H1 (cell line): ENCODE results near the gene POM121L2. TPM values are rescaled to one million over a fixed set of nuclear protein-coding genes. Genes with fewer than 3 reads are reported as not detected.
A peak's percentile ranks its signal among the peaks of the same experiment; 100 is the strongest.

Experiments used
- CTCF ChIA-PET: fragments of 300-600 bp; sonication (Branson Sonifier 250); formaldehyde crosslinking; loops from one replicate; lab custom pipeline; 2021; ENCODE audit not compliant: partially characterized antibody; lab: Charles Lee
- POLR2A ChIA-PET: fragments of 300-600 bp; sonication (Branson Sonifier 250); formaldehyde crosslinking; loops from one replicate; lab custom pipeline; 2021; ENCODE audit warnings: inconsistent platforms; ENCODE audit not compliant: partially characterized antibody; lab: Charles Lee
- DNase-seq, 2 experiments: peaks; one replicate each; pipeline versions ENCODE4 v3.0.0 to v3.0.0-alpha.2; 2010 to 2022; ENCODE audit warnings: low spot score in 2 of 2, low read depth in 1 of 2, mixed read lengths in 1 of 2
- FAIRE-seq: peaks from 2 replicates; lab custom pipeline; 2011; peaks lifted over from hg19 to GRCh38; lab: Jason Lieb, UNC
- H2AFZ ChIP-seq: 2 replicates; pipeline ENCODE4 v1.8.1; 2012; ENCODE audit warnings: low read length, inconsistent platforms
- H2AK5ac ChIP-seq: 2 replicates; pipeline ENCODE4 v1.6.1; 2013; ENCODE audit warnings: low read depth, low read length
- H2BK120ac ChIP-seq: replicated peaks from 2 replicates; pipeline ENCODE3; 2013; ENCODE audit warnings: low read depth, low read length, inconsistent platforms
- H2BK12ac ChIP-seq: 2 replicates; pipeline ENCODE4 v1.6.1; 2013; ENCODE audit warnings: low read depth, low read length
- H2BK15ac ChIP-seq: 2 replicates; pipeline ENCODE4 v1.6.1; 2013; ENCODE audit warnings: low read length
- H2BK20ac ChIP-seq: 2 replicates; pipeline ENCODE4 v1.6.1; 2013; ENCODE audit warnings: low read length
- H2BK5ac ChIP-seq: 2 replicates; pipeline ENCODE4 v1.6.1; 2013; ENCODE audit warnings: low read depth, low read length
- H3K14ac ChIP-seq: 2 replicates; pipeline ENCODE4 v1.6.1; 2013; ENCODE audit warnings: inconsistent platforms; ENCODE audit not compliant: insufficient read length
- H3K18ac ChIP-seq: 2 replicates; pipeline ENCODE4 v1.6.1; 2013; ENCODE audit warnings: low read length; ENCODE audit errors: extremely low read depth
- H3K23ac ChIP-seq: 2 replicates; pipeline ENCODE4 v1.6.1; 2013; ENCODE audit warnings: inconsistent platforms; ENCODE audit not compliant: insufficient read length
- H3K23me2 ChIP-seq: 2 replicates; pipeline ENCODE4 v1.6.1; 2013; ENCODE audit warnings: low read depth, low read length
- H3K27ac ChIP-seq: 2 replicates; pipeline ENCODE4 v1.6.1; 2011; ENCODE audit warnings: low read depth, low read length, inconsistent platforms
- H3K27me3 ChIP-seq, 4 experiments: replicated peaks in 1 of 4; 1 replicate in 1 of 4; 2 replicates in 3 of 4; pipeline versions ENCODE4 v1.6.1 to v1.8.1; 2011 to 2013; ENCODE audit warnings: low read length in 3 of 4, mild to moderate bottlenecking in 3 of 4, inconsistent platforms in 2 of 4, mixed read lengths in 2 of 4, moderate library complexity in 1 of 4; ENCODE audit not compliant: control insufficient read depth in 3 of 4, insufficient read depth in 3 of 4; ENCODE audit errors: extremely low read depth in 1 of 4
- H3K36me3 ChIP-seq, 4 experiments: 2 replicates each; pipeline versions ENCODE4 v1.6.1 to v1.8.1; 2011 to 2013; ENCODE audit warnings: mild to moderate bottlenecking in 4 of 4, low read length in 3 of 4, moderate library complexity in 2 of 4, control low read depth in 1 of 4, inconsistent platforms in 1 of 4; ENCODE audit not compliant: insufficient read depth in 4 of 4, control insufficient read depth in 2 of 4
- H3K4ac ChIP-seq: replicated peaks from 2 replicates; pipeline ENCODE3; 2013; ENCODE audit warnings: low read length, low read depth, mixed read lengths, inconsistent platforms; ENCODE audit not compliant: insufficient read length
- H3K4me1 ChIP-seq, 4 experiments: replicated peaks in 1 of 4; 1 replicate in 1 of 4; 2 replicates in 3 of 4; pipeline versions ENCODE4 v1.6.1 to v1.8.1; 2011 to 2013; ENCODE audit warnings: low read length in 3 of 4, inconsistent platforms in 2 of 4, mixed read lengths in 1 of 4; ENCODE audit not compliant: insufficient read depth in 4 of 4, control insufficient read depth in 3 of 4
- H3K4me2 ChIP-seq, 2 experiments: 2 replicates each; pipeline versions ENCODE4 v1.6.1 to v1.8.1; 2011 to 2013; ENCODE audit warnings: low read depth in 2 of 2, low read length in 2 of 2, control low read depth in 1 of 2, inconsistent platforms in 1 of 2, mild to moderate bottlenecking in 1 of 2; ENCODE audit not compliant: insufficient read depth in 1 of 2
- H3K4me3 ChIP-seq, 4 experiments: fragments of 200-600, 300-600 bp in 1 of 4; sonication (generic), shearing (Covaris generic), sonication (Bioruptor Twin) in 1 of 4; 2 replicates each; pipeline versions ENCODE4 v1.5.1 to v1.8.1; 2011 to 2016; ENCODE audit warnings: low read length in 4 of 4, low read depth in 3 of 4, control low read depth in 2 of 4, inconsistent platforms in 2 of 4, mild to moderate bottlenecking in 2 of 4, mixed read lengths in 1 of 4, moderate library complexity in 1 of 4; ENCODE audit not compliant: insufficient read depth in 2 of 4; ENCODE audit errors: extremely low read depth in 1 of 4
- H3K56ac ChIP-seq: replicated peaks from 2 replicates; pipeline ENCODE3; 2013; ENCODE audit warnings: low read depth, mild to moderate bottlenecking, mixed read lengths, low read length, inconsistent platforms; ENCODE audit not compliant: insufficient read length
- H3K79me1 ChIP-seq: 2 replicates; pipeline ENCODE4 v1.6.1; 2013; ENCODE audit warnings: low read depth, low read length, control low read depth
- H3K79me2 ChIP-seq, 2 experiments: 2 replicates each; pipeline versions ENCODE4 v1.6.1 to v1.8.1; 2012 to 2013; ENCODE audit warnings: low read length in 2 of 2, mild to moderate bottlenecking in 2 of 2, inconsistent platforms in 1 of 2; ENCODE audit not compliant: insufficient read depth in 2 of 2, control insufficient read depth in 1 of 2
- H3K9ac ChIP-seq, 4 experiments: replicated peaks in 1 of 4; 1 replicate in 1 of 4; 2 replicates in 3 of 4; pipeline versions ENCODE4 v1.6.1 to v1.8.1; 2011 to 2013; ENCODE audit warnings: low read depth in 3 of 4, low read length in 3 of 4, control low read depth in 2 of 4, mild to moderate bottlenecking in 2 of 4, moderate library complexity in 2 of 4, inconsistent platforms in 1 of 4; ENCODE audit errors: extremely low read depth in 1 of 4
- H3K9me3 ChIP-seq, 2 experiments: 2 replicates each; pipeline versions ENCODE4 v1.6.1 to v1.8.1; 2012 to 2013; ENCODE audit warnings: mild to moderate bottlenecking in 2 of 2, moderate library complexity in 2 of 2, control low read depth in 1 of 2, inconsistent platforms in 1 of 2, low read depth in 1 of 2, low read length in 1 of 2, mixed read lengths in 1 of 2; ENCODE audit not compliant: insufficient read depth in 2 of 2
- H4K20me1 ChIP-seq, 2 experiments: replicated peaks in 1 of 2; 2 replicates each; pipeline versions ENCODE3 to v1.8.1; 2011 to 2013; ENCODE audit warnings: inconsistent platforms in 2 of 2, low read length in 2 of 2, mild to moderate bottlenecking in 1 of 2; ENCODE audit not compliant: insufficient read depth in 2 of 2, control insufficient read depth in 1 of 2
- H4K5ac ChIP-seq: 2 replicates; pipeline ENCODE4 v1.6.1; 2013; ENCODE audit warnings: low read length, low read depth, mixed read lengths, inconsistent platforms; ENCODE audit not compliant: insufficient read length
- H4K8ac ChIP-seq: 2 replicates; pipeline ENCODE4 v1.8.0; 2013; ENCODE audit warnings: mild to moderate bottlenecking, moderate library complexity, low read length, inconsistent platforms; ENCODE audit not compliant: insufficient read depth; ENCODE audit errors: extremely low read depth
- H4K91ac ChIP-seq: replicated peaks from 2 replicates; pipeline ENCODE3; 2013; ENCODE audit warnings: low read length, mixed read lengths, inconsistent platforms; ENCODE audit not compliant: insufficient read length
- ASH2L ChIP-seq: fragments of 200-600, 300-600 bp; sonication (generic); IDR thresholded peaks from one replicate; pipeline ENCODE4 v1.7.1; 2017; ENCODE audit warnings: low read length
- FOSL1 ChIP-seq: IDR thresholded peaks from 2 replicates; pipeline ENCODE4 v1.6.1; 2011; ENCODE audit warnings: mild to moderate bottlenecking, low read depth, low read length, moderate library complexity; ENCODE audit not compliant: insufficient read depth
- GTF2F1 ChIP-seq: IDR thresholded peaks from 2 replicates; pipeline ENCODE4 v1.6.1; 2012; ENCODE audit warnings: low read depth, low read length, improper control_type of control experiment, borderline replicate concordance
- HDAC2 ChIP-seq, 2 experiments: fragments of 300-600 bp in 1 of 2; sonication (generic) in 1 of 2; IDR thresholded peaks; 2 replicates each; pipeline ENCODE4 v1.6.1; 2011 to 2012; ENCODE audit warnings: low read depth in 2 of 2, low read length in 2 of 2, mild to moderate bottlenecking in 2 of 2, moderate library complexity in 2 of 2, borderline replicate concordance in 1 of 2, inconsistent platforms in 1 of 2
- SP1 ChIP-seq: IDR thresholded peaks from 2 replicates; pipeline ENCODE4 v1.6.1; 2011; ENCODE audit warnings: low read depth, low read length
- SRF ChIP-seq: IDR thresholded peaks from 2 replicates; pipeline ENCODE4 v1.6.1; 2011; ENCODE audit warnings: mild to moderate bottlenecking, low read depth, low read length, moderate library complexity
- TAF7 ChIP-seq: optimal IDR thresholded peaks from 2 replicates; pipeline ENCODE3; 2011; ENCODE audit warnings: low read depth, mild to moderate bottlenecking, inconsistent platforms, low read length, moderate library complexity, borderline replicate concordance
- TEAD4 ChIP-seq: IDR thresholded peaks from 2 replicates; pipeline ENCODE4 v1.6.1; 2012; ENCODE audit warnings: low read depth, low read length, inconsistent platforms, mixed read lengths
- WGBS, 2 experiments: shearing (Covaris generic) in 1 of 2; methylation state at CpG; one replicate each; pipeline versions ENCODE4 v1.1.6 to v1.1.7; 2013 to 2015; ENCODE audit warnings: low lambda C conversion rate in 2 of 2, mixed read lengths in 2 of 2, inconsistent platforms in 1 of 2, low coverage in 1 of 2, missing lambda C conversion rate in 1 of 2; ENCODE audit not compliant: insufficient replicate concordance in 2 of 2, insufficient coverage in 1 of 2, insufficient read length in 1 of 2; ENCODE audit errors: extremely low coverage in 1 of 2, missing lambda C conversion rate in 1 of 2; 5-methylcytosine and 5-hydroxymethylcytosine counted together
- polyA plus RNA-seq, 7 experiments: library from polyadenylated mRNA; depleted of rRNA in 3 of 7; stranded (reverse) in 5 of 7; unstranded in 2 of 7; fragments of >200 nt in 5 of 7; fragments of 200-250 nt in 2 of 7; gene quantifications; 1 replicate in 5 of 7; 2 replicates in 1 of 7; 4 replicates in 1 of 7; pipeline versions ENCODE4 v1.2.1 to v1.2.3, GENCODE V29; 2011 to 2013; ENCODE audit warnings: missing spikeins in 2 of 7, mixed read lengths in 2 of 7
- total RNA-seq: library from RNA; stranded (reverse); fragmentation: NEBNext Ultra II Directional; extraction: Animal tissue kit (Norgen Biotek cat#: 25700); gene quantifications from 2 replicates; pipeline ENCODE4 v1.2.1, GENCODE V29; 2021
- TF ChIP-seq, protein P1 (sequence below): IDR thresholded peaks from 2 replicates; pipeline ENCODE4 v1.6.1; 2012; ENCODE audit warnings: low read length, inconsistent platforms

Gene POM121L2
- total and polyA plus RNA-seq, 2 of the 8 experiments (the other 6 are each of a cell fraction or from before 2014, with no cell fraction given): 0.05 to 0.09 TPM

DNA sequence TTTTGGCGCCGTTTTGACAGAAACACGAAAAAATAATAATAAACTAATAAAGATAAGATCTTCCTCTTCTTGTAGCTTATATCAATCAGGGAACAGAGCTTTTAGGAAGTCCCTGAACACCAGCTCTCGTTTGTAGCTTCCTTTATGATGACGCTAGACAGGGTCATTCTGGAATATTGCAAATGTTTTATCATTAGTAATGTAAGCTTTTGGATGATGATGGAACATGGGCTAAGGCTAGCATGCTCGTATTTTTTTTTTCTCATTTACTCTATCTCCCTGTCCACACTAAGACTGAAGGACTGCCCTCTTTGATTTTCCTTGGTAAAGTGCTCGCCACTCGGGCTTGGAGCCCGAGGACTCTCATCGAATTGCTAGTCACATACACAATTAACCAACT lies 22.1 kb upstream of the POM121L2 start:
- H3K4me2 ChIP-seq: peak overlapping the region; percentile 55 to 61; a peak in 3 of 4 replicates
- no peak overlapping the region for H3K18ac ChIP-seq
- no peak overlapping the region for H2BK12ac ChIP-seq
- H2AFZ ChIP-seq: no peak overlapping the region
- H3K27ac ChIP-seq: no peak overlapping the region
- H3K23ac ChIP-seq: no peak overlapping the region
- DNase-seq (no peak), FAIRE-seq (no peak)
- H2BK5ac ChIP-seq: no peak overlapping the region
- 80% methylated on average over 10 of the region's 10 CpGs; no CpG with 5 or more reads in 1 of the 2 experiments for WGBS, 2 experiments
- no peak overlapping the region for H3K14ac ChIP-seq
- H3K9ac ChIP-seq: no peak overlapping the region
- POLR2A ChIA-PET: interaction anchor here (0.9 to 2.4 kb wide), 2 partner anchors 139 to 165 kb away, joined by 3 to 9 read pairs; partner anchors contain the start of gene ZNF184
- no peak overlapping the region for H3K4ac ChIP-seq
- no peak overlapping the region for H3K56ac ChIP-seq
- no peak overlapping the region for H4K8ac ChIP-seq
- H3K79me2 ChIP-seq: no peaks in the 10 kb centered on the region
- no peaks in the 10 kb centered on the region for H3K79me1 ChIP-seq
- no peak overlapping the region for H2AK5ac ChIP-seq
- CTCF ChIA-PET: interaction anchor here (0.6 to 2.7 kb wide), 8 partner anchors 9 to 431 kb away, joined by 3 to 13 read pairs (median 4); partner anchors contain the start of gene POM121L2
- no peaks in the 10 kb centered on the region for H4K20me1 ChIP-seq
- no peak overlapping the region for H2BK20ac ChIP-seq
- TF ChIP-seq, protein P1, sequence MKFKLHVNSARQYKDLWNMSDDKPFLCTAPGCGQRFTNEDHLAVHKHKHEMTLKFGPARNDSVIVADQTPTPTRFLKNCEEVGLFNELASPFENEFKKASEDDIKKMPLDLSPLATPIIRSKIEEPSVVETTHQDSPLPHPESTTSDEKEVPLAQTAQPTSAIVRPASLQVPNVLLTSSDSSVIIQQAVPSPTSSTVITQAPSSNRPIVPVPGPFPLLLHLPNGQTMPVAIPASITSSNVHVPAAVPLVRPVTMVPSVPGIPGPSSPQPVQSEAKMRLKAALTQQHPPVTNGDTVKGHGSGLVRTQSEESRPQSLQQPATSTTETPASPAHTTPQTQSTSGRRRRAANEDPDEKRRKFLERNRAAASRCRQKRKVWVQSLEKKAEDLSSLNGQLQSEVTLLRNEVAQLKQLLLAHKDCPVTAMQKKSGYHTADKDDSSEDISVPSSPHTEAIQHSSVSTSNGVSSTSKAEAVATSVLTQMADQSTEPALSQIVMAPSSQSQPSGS: no peak
- TF ChIP-seq TEAD4 (no peak), SRF (no peak), HDAC2 (IDR thresholded peaks at IDR 0.05; ENCODE audit: borderline replicate concordance in 1 of 2, low read depth in 2 of 2, low read length in 2 of 2) (no peak), SP1 (no peak), FOSL1 (no peak), ASH2L (no peak), TAF7 (no peak), GTF2F1 (no peak)
- no peaks in the 10 kb centered on the region for H3K4me1 ChIP-seq
- H4K5ac ChIP-seq: no peak overlapping the region
- no peaks in the 10 kb centered on the region for H3K9me3 ChIP-seq
- peak overlapping the region in 1 of 4 experiments; percentile 93; a peak in 3 of 8 replicates for H3K4me3 ChIP-seq
- H3K36me3 ChIP-seq: no peaks in the 10 kb centered on the region
- H2BK15ac ChIP-seq: no peak overlapping the region
- no peaks in the 10 kb centered on the region for H3K23me2 ChIP-seq
- H3K27me3 ChIP-seq: no peaks in the 10 kb centered on the region
- no peak overlapping the region for H2BK120ac ChIP-seq
- no peak overlapping the region for H4K91ac ChIP-seq
